IMR-90 (cell line): Measurements from ENCODE around the gene C2CD4C. TPM values are rescaled to one million over a fixed set of nuclear protein-coding genes. Genes with fewer than 3 reads are reported as not detected.

Source experiments
- ATAC-seq: fragments of 200-7000 bp; cut with Tn5 transposase; 2 replicates; pipeline ENCODE4 v1.9.1; 2020; ENCODE audit warnings: low read depth, mild to moderate bottlenecking, moderate library complexity
- BruUV-seq: library from RNA; stranded (reverse); fragments of 400-500 nt; replicated peaks from 2 replicates; lab custom pipeline; 2021; lab: Mats Ljungman, UMichigan
- CTCF ChIA-PET: fragments of 300-600 bp; formaldehyde crosslinking; extraction: SDS; loops from one replicate; lab custom pipeline; 2021; ENCODE audit warnings: antibody characterized with exemption; lab: Yijun Ruan, JAX
- POLR2A ChIA-PET: fragments of 300-600 bp; sonication (Branson Sonifier 250); formaldehyde crosslinking; loops from one replicate; lab custom pipeline; 2022; ENCODE audit warnings: antibody characterized with exemption; ENCODE audit not compliant: unreplicated experiment; lab: Charles Lee
- DNase-seq: peaks from one replicate; pipeline ENCODE4 v3.0.0; 2013
- H2AFZ ChIP-seq: replicated peaks from 2 replicates; pipeline ENCODE3; 2013; ENCODE audit warnings: low read length, mild to moderate bottlenecking; ENCODE audit not compliant: poor library complexity
- H2AK5ac ChIP-seq: 2 replicates; pipeline ENCODE4 v1.6.1; 2013; ENCODE audit warnings: low read depth, low read length, inconsistent platforms
- H2AK9ac ChIP-seq: replicated peaks from 2 replicates; pipeline ENCODE3; 2013; ENCODE audit warnings: mild to moderate bottlenecking, low read depth, low read length, moderate library complexity; ENCODE audit not compliant: poor library complexity
- H2BK120ac ChIP-seq: 2 replicates; pipeline ENCODE4 v1.6.1; 2013; ENCODE audit warnings: low read depth, low read length, inconsistent platforms
- H2BK15ac ChIP-seq: 3 replicates; pipeline ENCODE4 v1.6.1; 2013; ENCODE audit warnings: low read depth, low read length, inconsistent platforms
- H2BK20ac ChIP-seq: 2 replicates; pipeline ENCODE4 v1.6.1; 2013; ENCODE audit warnings: low read depth, mild to moderate bottlenecking, inconsistent platforms, low read length, moderate library complexity
- H2BK5ac ChIP-seq: 2 replicates; pipeline ENCODE4 v1.6.1; 2013; ENCODE audit warnings: mild to moderate bottlenecking, low read depth, low read length, inconsistent platforms; ENCODE audit not compliant: poor library complexity, severe bottlenecking
- H3K14ac ChIP-seq: replicated peaks from 2 replicates; pipeline ENCODE4 v1.6.1; 2013; ENCODE audit warnings: low read depth, low read length, inconsistent platforms
- H3K18ac ChIP-seq: 2 replicates; pipeline ENCODE4 v1.6.1; 2013; ENCODE audit warnings: low read depth, low read length, control low read depth
- H3K23ac ChIP-seq: 2 replicates; pipeline ENCODE4 v1.6.1; 2013; ENCODE audit warnings: low read depth, low read length, inconsistent platforms
- H3K27ac ChIP-seq: 2 replicates; pipeline ENCODE4 v1.5.1; 2013; ENCODE audit warnings: mild to moderate bottlenecking, control low read depth, low read length; ENCODE audit not compliant: insufficient read depth
- H3K27me3 ChIP-seq: 2 replicates; pipeline ENCODE4 v1.6.1; 2013; ENCODE audit warnings: low read length; ENCODE audit not compliant: control insufficient read depth, insufficient read depth
- H3K36me3 ChIP-seq: 2 replicates; pipeline ENCODE4 v1.6.1; 2013; ENCODE audit warnings: low read length, mixed read lengths; ENCODE audit not compliant: control insufficient read depth, insufficient read depth
- H3K4ac ChIP-seq: 2 replicates; pipeline ENCODE4 v1.6.1; 2013; ENCODE audit warnings: low read depth, low read length, inconsistent platforms
- H3K4me1 ChIP-seq: 2 replicates; pipeline ENCODE4 v1.6.1; 2013; ENCODE audit warnings: low read length, mixed read lengths; ENCODE audit not compliant: control insufficient read depth, insufficient read depth
- H3K4me2 ChIP-seq: 2 replicates; pipeline ENCODE4 v1.6.1; 2013; ENCODE audit warnings: low read depth, mild to moderate bottlenecking, control low read depth, low read length, moderate library complexity
- H3K4me3 ChIP-seq: 2 replicates; pipeline ENCODE4 v1.5.1; 2013; ENCODE audit warnings: low read depth, mild to moderate bottlenecking, control low read depth, low read length, moderate library complexity; ENCODE audit not compliant: insufficient read depth
- H3K56ac ChIP-seq: 2 replicates; pipeline ENCODE4 v1.6.1; 2013; ENCODE audit warnings: low read length, inconsistent platforms; ENCODE audit not compliant: insufficient read depth; ENCODE audit errors: extremely low read depth
- H3K79me1 ChIP-seq, 2 experiments: 2 replicates each; pipeline ENCODE4 v1.6.1; 2013; ENCODE audit warnings: low read length in 2 of 2, inconsistent platforms in 1 of 2, low read depth in 1 of 2
- H3K9ac ChIP-seq: 2 replicates; pipeline ENCODE4 v1.6.1; 2013; ENCODE audit warnings: low read depth, low read length, control low read depth
- H3K9me1 ChIP-seq: 2 replicates; pipeline ENCODE4 v1.6.1; 2013; ENCODE audit warnings: low read length, inconsistent platforms; ENCODE audit not compliant: insufficient read depth
- H3K9me3 ChIP-seq: 2 replicates; pipeline ENCODE4 v1.6.1; 2013; ENCODE audit warnings: low read length; ENCODE audit not compliant: control insufficient read depth, insufficient read depth
- H4K20me1 ChIP-seq: 2 replicates; pipeline ENCODE4 v1.6.1; 2013; ENCODE audit warnings: low read length, inconsistent platforms; ENCODE audit not compliant: insufficient read depth
- H4K5ac ChIP-seq: 2 replicates; pipeline ENCODE4 v1.6.1; 2013; ENCODE audit warnings: mild to moderate bottlenecking, low read depth, low read length, control low read depth
- H4K8ac ChIP-seq, 2 experiments: 2 replicates each; pipeline ENCODE4 v1.6.1; 2013; ENCODE audit warnings: low read depth in 2 of 2, low read length in 2 of 2, control low read depth in 1 of 2, inconsistent platforms in 1 of 2
- H4K91ac ChIP-seq: 2 replicates; pipeline ENCODE4 v1.6.1; 2013; ENCODE audit warnings: low read depth, low read length, inconsistent platforms; ENCODE audit not compliant: insufficient read depth
- BHLHE40 ChIP-seq: fragments of 150-350 bp; IDR thresholded peaks from 2 replicates; pipeline ENCODE4 v1.6.1; 2016; ENCODE audit warnings: mild to moderate bottlenecking, low read depth, low read length
- CEBPB ChIP-seq: IDR thresholded peaks from 2 replicates; pipeline ENCODE4 v1.6.1; 2012; ENCODE audit warnings: low read depth, low read length, improper control_type of control experiment
- CHD1 ChIP-seq: IDR thresholded peaks from 2 replicates; pipeline ENCODE4 v1.6.1; 2012; ENCODE audit warnings: low read depth, low read length, improper control_type of control experiment
- CTCF ChIP-seq: conservative IDR thresholded peaks from 2 replicates; pipeline ENCODE4 v1.5.1; 2012; ENCODE audit warnings: mild to moderate bottlenecking, low read depth, low read length, improper control_type of control experiment
- MAFK ChIP-seq: IDR thresholded peaks from 2 replicates; pipeline ENCODE4 v1.6.1; 2012; ENCODE audit warnings: low read depth, low read length, improper control_type of control experiment
- MAZ ChIP-seq: IDR thresholded peaks from 2 replicates; pipeline ENCODE4 v1.6.1; 2012; ENCODE audit warnings: low read depth, mild to moderate bottlenecking, low read length, improper control_type of control experiment, moderate library complexity, borderline replicate concordance
- MXI1 ChIP-seq: IDR thresholded peaks from 2 replicates; pipeline ENCODE4 v1.6.1; 2012; ENCODE audit warnings: low read depth, mild to moderate bottlenecking, low read length, moderate library complexity, borderline replicate concordance
- POLR2A ChIP-seq: IDR thresholded peaks from 2 replicates; pipeline ENCODE4 v1.6.1; 2012; ENCODE audit warnings: mild to moderate bottlenecking, low read depth, low read length
- RCOR1 ChIP-seq: IDR thresholded peaks from 2 replicates; pipeline ENCODE4 v1.6.1; 2012; ENCODE audit warnings: mild to moderate bottlenecking, low read length, improper control_type of control experiment; ENCODE audit not compliant: insufficient replicate concordance
- RFX5 ChIP-seq: IDR thresholded peaks from 2 replicates; pipeline ENCODE4 v1.8.0; 2012; ENCODE audit warnings: low read depth, mild to moderate bottlenecking, low read length, moderate library complexity
- SMC3 ChIP-seq: fragments of 150-350 bp; IDR thresholded peaks from 2 replicates; pipeline ENCODE4 v1.6.1; 2016; ENCODE audit warnings: low read depth, mild to moderate bottlenecking, antibody characterized with exemption, low read length, moderate library complexity
- USF2 ChIP-seq: fragments of 150-350 bp; IDR thresholded peaks from 2 replicates; pipeline ENCODE4 v1.6.1; 2017; ENCODE audit warnings: mild to moderate bottlenecking, antibody characterized with exemption, low read length, low read depth
- WGBS, 2 experiments: methylation state at CpG; one replicate each; pipeline versions ENCODE4 v1.1.5 to v1.1.7; 2013; ENCODE audit warnings: missing lambda C conversion rate in 2 of 2; ENCODE audit not compliant: insufficient read length in 1 of 2; ENCODE audit errors: extremely low coverage in 2 of 2; 5-methylcytosine and 5-hydroxymethylcytosine counted together
- dilution Hi-C: fragments of 300-500 bp; cut with HindIII; formaldehyde crosslinking; loops from one replicate; pipeline ENCODE4 v1.14.3; 2018; ENCODE audit warnings: low sequenced_read_pairs; ENCODE audit not compliant: unreplicated experiment
- in situ Hi-C: fragments of 300-500 bp; cut with MboI; formaldehyde crosslinking; loops from 3 replicates; pipeline ENCODE4 v1.14.3; 2019; ENCODE audit warnings: low sequenced_read_pairs, inconsistent platforms, mixed read lengths
- intact Hi-C: fragments of 100-400 bp; cut with micrococcal nuclease; formaldehyde crosslinking; loops from 2 replicates; pipeline ENCODE4 v1.10.0; 2022
- polyA plus RNA-seq, 3 experiments: library from polyadenylated mRNA; depleted of rRNA; stranded (reverse); fragments of >200 nt; gene quantifications; 2 replicates each; pipeline ENCODE4 v1.2.3, GENCODE V29; 2012; ENCODE audit warnings: low replicate concordance in 1 of 3
- total RNA-seq: library from RNA; depleted of rRNA; stranded (reverse); fragments of >200 nt; gene quantifications from 2 replicates; pipeline ENCODE4 v1.2.3, GENCODE V29; 2012

C2CD4C gene
- total and polyA plus RNA-seq, 2 of the 4 experiments (the other 2 are of a cell fraction): under 0.01 to 0.07 TPM

GRCh38 chr19:440391-441212 lies 31.7 kb upstream of the C2CD4C start:
- POLR2A ChIA-PET: no interaction called here

More at GRCh38 chr19:440391-441212, 31.7 kb upstream of the C2CD4C start:
- DNase-seq: no peak
- no peaks in the 10 kb centered on the region for H3K36me3 ChIP-seq
- no peak overlapping the region for H2AFZ ChIP-seq
- H2BK15ac ChIP-seq: no peak overlapping the region
- H3K79me1 ChIP-seq: no peaks in the 10 kb centered on the region
- WGBS, 2 experiments: 72% methylated on average over 21 of the region's 48 CpGs; no CpG with 5 or more reads in 1 of the 2 experiments
- H3K27ac ChIP-seq: no peak overlapping the region
- H4K8ac ChIP-seq: no peak overlapping the region
- H3K4ac ChIP-seq: no peak overlapping the region
- intact Hi-C loops: no loop called here
- TF ChIP-seq MXI1 (no peak), MAFK (no peak), POLR2A (no peak), SMC3 (no peak), RFX5 (no peak), BHLHE40 (no peak), CTCF (no peak), MAZ (no peak), RCOR1 (no peak), CHD1 (no peak), USF2 (no peak), CEBPB (no peak)
- H3K4me3 ChIP-seq: no peak overlapping the region
- H3K18ac ChIP-seq: no peak overlapping the region
- no peak for ATAC-seq
- BruUV-seq: no TSS peak
- H3K9me3 ChIP-seq: peaks cover 15% of the 10 kb centered on the region
- CTCF ChIA-PET: no interaction called here
- H3K27me3 ChIP-seq: no peaks in the 10 kb centered on the region; the same call in 1 of the 2 replicates
- no peak overlapping the region for H3K9ac ChIP-seq
- H3K4me2 ChIP-seq: no peak overlapping the region
- no peak overlapping the region for H2BK20ac ChIP-seq
- H2BK5ac ChIP-seq: no peak overlapping the region
- H2AK5ac ChIP-seq: no peak overlapping the region
- H3K9me1 ChIP-seq: no peaks in the 10 kb centered on the region
- in situ Hi-C loops: no loop called here
- H3K14ac ChIP-seq: no peak overlapping the region
- H3K23ac ChIP-seq: no peak overlapping the region
- H2AK9ac ChIP-seq: no peak overlapping the region
- no peaks in the 10 kb centered on the region for H3K4me1 ChIP-seq
- dilution Hi-C loops: no loop called here
- H3K56ac ChIP-seq: no peak overlapping the region
- no peak overlapping the region for H4K5ac ChIP-seq
- H4K20me1 ChIP-seq: no peaks in the 10 kb centered on the region
- no peak overlapping the region for H2BK120ac ChIP-seq
- no peak overlapping the region for H4K91ac ChIP-seq
